Neural progenitor cell (in vitro differentiated cells): ENCODE results near the gene SLC35A2. TPM values are rescaled to one million over a fixed set of nuclear protein-coding genes. Genes with fewer than 3 reads are reported as not detected.

Experiments
- DNase-seq: peaks from one replicate; pipeline ENCODE4 v3.0.0-alpha.2; 2016; ENCODE audit warnings: low spot score
- H2AFZ ChIP-seq: fragments of 200-600 bp; sonication (generic); replicated peaks from 2 replicates; pipeline ENCODE4 v1.6.1; 2016; ENCODE audit warnings: antibody characterized with exemption
- H3F3A ChIP-seq: fragments of 200-600 bp; sonication (generic); 2 replicates; pipeline ENCODE4 v1.6.1; 2016; ENCODE audit warnings: antibody characterized with exemption, low read depth
- H3K27ac ChIP-seq: fragments of 200-600 bp; sonication (generic); 2 replicates; pipeline ENCODE4 v1.5.1; 2016; ENCODE audit warnings: mild to moderate bottlenecking
- H3K27me3 ChIP-seq: fragments of 200-600 bp; sonication (generic); 2 replicates; pipeline ENCODE4 v1.6.1; 2016; ENCODE audit warnings: mild to moderate bottlenecking, moderate library complexity
- H3K36me3 ChIP-seq: fragments of 200-600 bp; sonication (generic); 2 replicates; pipeline ENCODE4 v1.5.1; 2016
- H3K4me1 ChIP-seq: fragments of 200-600 bp; sonication (generic); 2 replicates; pipeline ENCODE4 v1.6.1; 2016; ENCODE audit warnings: mixed run types
- H3K4me2 ChIP-seq: fragments of 200-600 bp; sonication (generic); 2 replicates; pipeline ENCODE4 v1.6.1; 2016
- H3K4me3 ChIP-seq: fragments of 200-600 bp; sonication (generic); 2 replicates; pipeline ENCODE4 v1.5.1; 2016
- H3K79me2 ChIP-seq: fragments of 200-600 bp; sonication (generic); 2 replicates; pipeline ENCODE4 v1.6.1; 2016; ENCODE audit warnings: low read depth
- H3K9ac ChIP-seq: fragments of 200-600 bp; sonication (generic); 2 replicates; pipeline ENCODE4 v1.6.1; 2016
- H3K9me3 ChIP-seq: fragments of 200-600 bp; sonication (generic); 2 replicates; pipeline ENCODE4 v1.5.1; 2016; ENCODE audit warnings: low read depth
- H4K20me1 ChIP-seq: fragments of 200-600 bp; sonication (generic); 2 replicates; pipeline ENCODE4 v1.6.1; 2016; ENCODE audit warnings: low read depth
- H3K27ac Mint-ChIP-seq: 3 replicates; pipeline ENCODE4 v1.8.0; 2021; ENCODE audit warnings: mixed read lengths
- H3K27me3 Mint-ChIP-seq: 2 replicates; pipeline ENCODE4 v1.8.0; 2022; ENCODE audit warnings: low read depth, mild to moderate bottlenecking, inconsistent platforms, moderate library complexity, mixed read lengths; ENCODE audit not compliant: insufficient read depth
- H3K36me3 Mint-ChIP-seq: 3 replicates; pipeline ENCODE4 v1.8.0; 2021; ENCODE audit warnings: mixed read lengths
- H3K4me1 Mint-ChIP-seq: 3 replicates; pipeline ENCODE4 v1.8.0; 2021; ENCODE audit warnings: mixed read lengths
- H3K4me3 Mint-ChIP-seq: 3 replicates; pipeline ENCODE4 v1.8.0; 2021; ENCODE audit warnings: mild to moderate bottlenecking, moderate library complexity, mixed read lengths
- H3K9me3 Mint-ChIP-seq: 3 replicates; pipeline ENCODE4 v1.8.0; 2020; ENCODE audit warnings: mixed read lengths
- EZH2 ChIP-seq: fragments of 200-600 bp; sonication (generic); IDR thresholded peaks from 2 replicates; pipeline ENCODE4 v1.6.1; 2017; ENCODE audit warnings: antibody characterized with exemption, mild to moderate bottlenecking, moderate library complexity
- EZH2phosphoT487 ChIP-seq: fragments of 200-600 bp; sonication (generic); IDR thresholded peaks from 2 replicates; pipeline ENCODE4 v1.6.1; 2017; ENCODE audit warnings: antibody characterized with exemption
- total RNA-seq: library from RNA; depleted of rRNA; stranded (reverse); fragments of >200 nt; gene quantifications from 2 replicates; pipeline ENCODE4 v1.2.3, GENCODE V29; 2015; ENCODE audit warnings: low replicate concordance
- TF ChIP-seq, protein P1 (sequence below): fragments of 200-600 bp; sonication (generic); IDR thresholded peaks from 2 replicates; pipeline ENCODE4 v1.5.1; 2017; ENCODE audit warnings: antibody characterized with exemption, mild to moderate bottlenecking

The SLC35A2 gene
- total RNA-seq, 1 donor from 2014 or later, result 8.6 TPM

- no peaks in the 10 kb centered on the region for H3K36me3 ChIP-seq
- no peak overlapping the region for H3K27ac Mint-ChIP-seq
- TF ChIP-seq EZH2 (no peak), EZH2phosphoT487 (no peak)
- TF ChIP-seq, protein P1, sequence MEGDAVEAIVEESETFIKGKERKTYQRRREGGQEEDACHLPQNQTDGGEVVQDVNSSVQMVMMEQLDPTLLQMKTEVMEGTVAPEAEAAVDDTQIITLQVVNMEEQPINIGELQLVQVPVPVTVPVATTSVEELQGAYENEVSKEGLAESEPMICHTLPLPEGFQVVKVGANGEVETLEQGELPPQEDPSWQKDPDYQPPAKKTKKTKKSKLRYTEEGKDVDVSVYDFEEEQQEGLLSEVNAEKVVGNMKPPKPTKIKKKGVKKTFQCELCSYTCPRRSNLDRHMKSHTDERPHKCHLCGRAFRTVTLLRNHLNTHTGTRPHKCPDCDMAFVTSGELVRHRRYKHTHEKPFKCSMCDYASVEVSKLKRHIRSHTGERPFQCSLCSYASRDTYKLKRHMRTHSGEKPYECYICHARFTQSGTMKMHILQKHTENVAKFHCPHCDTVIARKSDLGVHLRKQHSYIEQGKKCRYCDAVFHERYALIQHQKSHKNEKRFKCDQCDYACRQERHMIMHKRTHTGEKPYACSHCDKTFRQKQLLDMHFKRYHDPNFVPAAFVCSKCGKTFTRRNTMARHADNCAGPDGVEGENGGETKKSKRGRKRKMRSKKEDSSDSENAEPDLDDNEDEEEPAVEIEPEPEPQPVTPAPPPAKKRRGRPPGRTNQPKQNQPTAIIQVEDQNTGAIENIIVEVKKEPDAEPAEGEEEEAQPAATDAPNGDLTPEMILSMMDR, result no peak
- peaks cover 43% of the 10 kb centered on the region for H3K79me2 ChIP-seq
- H3K9me3 Mint-ChIP-seq, result peaks cover 14% of the 10 kb centered on the region
- no peak overlapping the region for H3K9ac ChIP-seq
- H2AFZ ChIP-seq, result no peak overlapping the region
- H3K27me3 ChIP-seq, result no peaks in the 10 kb centered on the region
- no peak overlapping the region for H3K4me3 ChIP-seq
- peaks cover 8% of the 10 kb centered on the region for H3K27me3 Mint-ChIP-seq
- H3F3A ChIP-seq, result peaks cover 22% of the 10 kb centered on the region
- H4K20me1 ChIP-seq, result peaks cover 22% of the 10 kb centered on the region
- H3K4me1 ChIP-seq, result no peaks in the 10 kb centered on the region
- no peak for DNase-seq
- no peak overlapping the region for H3K27ac ChIP-seq
- H3K4me1 Mint-ChIP-seq, result peaks cover 19% of the 10 kb centered on the region
- H3K36me3 Mint-ChIP-seq, result peaks cover 3% of the 10 kb centered on the region
- no peaks in the 10 kb centered on the region for H3K9me3 ChIP-seq
- no peak overlapping the region for H3K4me2 ChIP-seq
- no peak overlapping the region for H3K4me3 Mint-ChIP-seq
These were observed 16.6 kb downstream of the SLC35A2 start for GRCh38 chrX:48894891-48895290.

GRCh38 chrX:48893556-48894348, 17.7 kb downstream of the SLC35A2 start:
- peaks cover 22% of the 10 kb centered on the region for H3F3A ChIP-seq
- no peaks in the 10 kb centered on the region for H3K9me3 ChIP-seq
- H3K9me3 Mint-ChIP-seq, result peaks cover 14% of the 10 kb centered on the region
- peaks cover 22% of the 10 kb centered on the region for H4K20me1 ChIP-seq
- DNase-seq, result no peak
- H3K27ac ChIP-seq, result no peak overlapping the region
- H3K4me3 Mint-ChIP-seq, result no peak overlapping the region
- no peak overlapping the region for H3K4me3 ChIP-seq
- H3K79me2 ChIP-seq, result peaks cover 32% of the 10 kb centered on the region
- TF ChIP-seq, protein P1, result no peak
- no peak for TF ChIP-seq EZH2
- no peak for TF ChIP-seq EZH2phosphoT487
- H3K4me2 ChIP-seq, result no peak overlapping the region
- H3K27me3 ChIP-seq, result no peaks in the 10 kb centered on the region
- no peak overlapping the region for H3K9ac ChIP-seq
- peaks cover 3% of the 10 kb centered on the region for H3K36me3 Mint-ChIP-seq
- no peak overlapping the region for H2AFZ ChIP-seq
- H3K36me3 ChIP-seq, result no peaks in the 10 kb centered on the region
- H3K4me1 Mint-ChIP-seq, result peaks cover 19% of the 10 kb centered on the region
- peaks cover 7% of the 10 kb centered on the region for H3K27me3 Mint-ChIP-seq
- no peaks in the 10 kb centered on the region for H3K4me1 ChIP-seq
- no peak overlapping the region for H3K27ac Mint-ChIP-seq

DNA sequence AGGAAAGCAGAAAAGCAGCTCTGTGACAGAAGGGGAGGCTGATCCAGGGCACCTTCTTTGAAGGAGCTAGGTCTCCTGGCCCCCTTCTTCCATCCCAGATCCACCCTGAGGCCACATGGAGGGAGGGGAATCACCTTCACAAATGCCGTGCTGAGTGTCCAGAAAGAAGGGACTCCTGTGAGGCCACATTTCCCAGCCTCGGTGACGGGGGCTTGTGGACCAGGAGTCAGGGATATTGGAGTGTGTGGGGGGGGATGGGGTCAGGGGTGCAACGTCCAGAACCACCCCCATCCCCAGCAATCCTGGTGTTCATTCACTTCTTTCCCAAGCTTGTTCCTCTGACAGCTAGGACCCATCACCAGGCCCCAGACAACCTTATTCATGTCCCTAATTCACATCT, 18.6 kb downstream of the SLC35A2 start:
- Histone ChIP-seq H3K27me3 (no peaks in the 10 kb centered on the region), H3K27ac (no peak overlapping the region), H3K9ac (no peak overlapping the region), H3K4me3 (no peak overlapping the region), H3K9me3 (no peaks in the 10 kb centered on the region), H3K36me3 (no peaks in the 10 kb centered on the region), H3K4me1 (no peaks in the 10 kb centered on the region), H3F3A (peaks cover 22% of the 10 kb centered on the region), H3K79me2 (peaks cover 28% of the 10 kb centered on the region), H2AFZ (no peak overlapping the region), H3K4me2 (no peak overlapping the region), H4K20me1 (peaks cover 22% of the 10 kb centered on the region)
- TF ChIP-seq EZH2phosphoT487 (no peak), EZH2 (no peak)
- TF ChIP-seq, protein P1, result no peak
- Mint-ChIP-seq H3K4me1 (peaks cover 16% of the 10 kb centered on the region), H3K9me3 (peaks cover 14% of the 10 kb centered on the region), H3K36me3 (peaks cover 3% of the 10 kb centered on the region), H3K4me3 (peak overlapping the region; percentile 35), H3K27me3 (peaks cover 7% of the 10 kb centered on the region), H3K27ac (no peak overlapping the region)
- DNase-seq, result no peak
